Endothelial cell of umbilical vein (primary cell): ENCODE results near the gene CD300LF. TPM values are rescaled to one million over a fixed set of nuclear protein-coding genes. Genes with fewer than 3 reads are reported as not detected.

Experiments used
- BruUV-seq: library from RNA; stranded (reverse); fragments of 400-500 nt; replicated peaks from 2 replicates; lab custom pipeline; 2021; lab: Mats Ljungman, UMichigan
- CTCF ChIA-PET: fragments of 300-600, 350-600 bp; sonication (Branson Sonifier 250); formaldehyde crosslinking; loops from one replicate; lab custom pipeline; 2021; ENCODE audit warnings: antibody characterized with exemption, inconsistent platforms; lab: Charles Lee
- POLR2A ChIA-PET: fragments of 300-600, 350-600 bp; sonication (Branson Sonifier 250); formaldehyde crosslinking; loops from one replicate; lab custom pipeline; 2021; ENCODE audit warnings: antibody characterized with exemption, inconsistent platforms; lab: Charles Lee
- DNase-seq: peaks from one replicate; pipeline ENCODE4 v3.0.0-alpha.2; 2011; ENCODE audit warnings: low read depth, low spot score
- FAIRE-seq: peaks from 2 replicates; lab custom pipeline; 2011; peaks lifted over from hg19 to GRCh38; lab: Jason Lieb, UNC
- H2AFZ ChIP-seq: 2 replicates; pipeline ENCODE4 v1.6.0; 2012; ENCODE audit warnings: low read depth, low read length, control low read depth, inconsistent platforms
- H3K27ac ChIP-seq: 2 replicates; pipeline ENCODE4 v1.5.1; 2011; ENCODE audit warnings: low read depth, mild to moderate bottlenecking, control low read depth, low read length, moderate library complexity; ENCODE audit not compliant: insufficient read depth
- H3K27me3 ChIP-seq, 2 experiments: 2 replicates each; pipeline versions ENCODE4 v1.6.0 to v1.6.1; 2011; ENCODE audit warnings: low read length in 2 of 2, mixed read lengths in 1 of 2; ENCODE audit not compliant: control insufficient read depth in 2 of 2, insufficient read depth in 2 of 2
- H3K36me3 ChIP-seq, 2 experiments: 2 replicates in 1 of 2; 3 replicates in 1 of 2; pipeline ENCODE4 v1.5.1; 2011; ENCODE audit warnings: low read length in 2 of 2, mild to moderate bottlenecking in 1 of 2, moderate library complexity in 1 of 2; ENCODE audit not compliant: control insufficient read depth in 2 of 2, insufficient read depth in 2 of 2; ENCODE audit errors: extremely low read depth in 1 of 2
- H3K4me1 ChIP-seq: 3 replicates; pipeline ENCODE4 v1.5.1; 2011; ENCODE audit warnings: mild to moderate bottlenecking, low read length; ENCODE audit not compliant: control insufficient read depth, insufficient read depth; ENCODE audit errors: extremely low read depth
- H3K4me2 ChIP-seq: 2 replicates; pipeline ENCODE4 v1.6.1; 2011; ENCODE audit warnings: low read length, control low read depth, mixed read lengths; ENCODE audit not compliant: insufficient read depth
- H3K4me3 ChIP-seq, 3 experiments: fragments of 200-600 bp in 1 of 3; sonication (generic), shearing (Covaris generic) in 1 of 3; replicated peaks in 1 of 3; 2 replicates each; pipeline ENCODE4 v1.5.1; 2011 to 2016; ENCODE audit warnings: control low read depth in 3 of 3, low read length in 3 of 3, mild to moderate bottlenecking in 2 of 3, inconsistent platforms in 1 of 3, low read depth in 1 of 3, moderate library complexity in 1 of 3; ENCODE audit not compliant: insufficient read depth in 1 of 3
- H3K79me2 ChIP-seq: 2 replicates; pipeline ENCODE4 v1.6.0; 2012; ENCODE audit warnings: low read length, inconsistent platforms; ENCODE audit not compliant: control insufficient read depth, insufficient read depth
- H3K9ac ChIP-seq: replicated peaks from 2 replicates; pipeline ENCODE3; 2011; ENCODE audit warnings: low read length, control low read depth; ENCODE audit not compliant: insufficient read depth; ENCODE audit errors: extremely low read depth
- H3K9me1 ChIP-seq: replicated peaks from 3 replicates; pipeline ENCODE4 v1.6.0; 2011; ENCODE audit warnings: mild to moderate bottlenecking, low read length; ENCODE audit not compliant: control insufficient read depth, insufficient read depth; ENCODE audit errors: extremely low read depth
- H3K9me3 ChIP-seq: replicated peaks from 2 replicates; pipeline ENCODE4 v1.5.1; 2012; ENCODE audit warnings: low read length, inconsistent platforms; ENCODE audit not compliant: control insufficient read depth, insufficient read depth
- H4K20me1 ChIP-seq: replicated peaks from 2 replicates; pipeline ENCODE3; 2011; ENCODE audit warnings: mild to moderate bottlenecking, low read length; ENCODE audit not compliant: control insufficient read depth, insufficient read depth; ENCODE audit errors: extremely low read depth
- CTCF ChIP-seq, 2 donors: IDR thresholded peaks; 1 replicate in 1 of 2; 2 replicates in 1 of 2; pipeline ENCODE4 v1.5.1; 2011; ENCODE audit warnings: low read length in 2 of 2, mild to moderate bottlenecking in 2 of 2, moderate library complexity in 2 of 2, control low read depth in 1 of 2, inconsistent platforms in 1 of 2, low read depth in 1 of 2; ENCODE audit not compliant: insufficient read depth in 1 of 2; ENCODE audit errors: extremely low read depth in 1 of 2
- EZH2 ChIP-seq: IDR thresholded peaks from 2 replicates; pipeline ENCODE4 v1.6.1; 2012; ENCODE audit warnings: borderline replicate concordance, low read depth, mild to moderate bottlenecking, moderate library complexity, low read length, inconsistent platforms; ENCODE audit not compliant: severe bottlenecking
- FOS ChIP-seq: IDR thresholded peaks from 2 replicates; pipeline ENCODE4 v1.6.1; 2011; ENCODE audit warnings: mild to moderate bottlenecking, low read length, moderate library complexity, borderline replicate concordance; ENCODE audit not compliant: insufficient read depth
- GATA2 ChIP-seq: IDR thresholded peaks from 2 replicates; pipeline ENCODE4 v1.7.0; 2011; ENCODE audit warnings: low read depth, mild to moderate bottlenecking, moderate library complexity, mixed read lengths, low read length; ENCODE audit not compliant: insufficient read length, insufficient read depth
- JUN ChIP-seq: IDR thresholded peaks from 2 replicates; pipeline ENCODE4 v1.6.1; 2011; ENCODE audit warnings: borderline replicate concordance, low read depth; ENCODE audit not compliant: insufficient read length, insufficient read depth
- MYC ChIP-seq: IDR thresholded peaks from one replicate; pipeline ENCODE4 v1.6.1; 2011; ENCODE audit warnings: mild to moderate bottlenecking, low read depth, low read length
- POLR2A ChIP-seq: IDR thresholded peaks from 2 replicates; pipeline ENCODE4 v1.6.1; 2012; ENCODE audit warnings: low read depth, mild to moderate bottlenecking, control low read depth, low read length
- POLR2AphosphoS5 ChIP-seq: IDR thresholded peaks from 2 replicates; pipeline ENCODE4 v1.6.1; 2012; ENCODE audit warnings: low read depth, mild to moderate bottlenecking, control low read depth, low read length, moderate library complexity; ENCODE audit not compliant: insufficient read depth
- dilution Hi-C: fragments of 300-500 bp; cut with MboI; formaldehyde crosslinking; loops from one replicate; pipeline ENCODE4 v1.15.0; 2019; ENCODE audit warnings: low sequenced_read_pairs; ENCODE audit not compliant: extremely low pct_ligation_motif_present
- intact Hi-C: fragments of 100-400 bp; cut with micrococcal nuclease; formaldehyde crosslinking; loops from one replicate; pipeline ENCODE4 v1.10.0; 2022
- polyA plus RNA-seq, 4 experiments: library from polyadenylated mRNA; depleted of rRNA in 3 of 4; stranded (reverse) in 3 of 4; unstranded in 1 of 4; fragments of >200 nt; gene quantifications; 2 replicates each; pipeline versions ENCODE4 v1.2.1 to v1.2.3, GENCODE V29; 2011 to 2012; ENCODE audit warnings: missing spikeins in 1 of 4
- total RNA-seq: library from RNA; stranded (reverse); gene quantifications from 2 replicates; pipeline ENCODE4 v1.2.3, GENCODE V29; 2021
- TF ChIP-seq, protein P1 (sequence below): IDR thresholded peaks from 2 replicates; pipeline ENCODE4 v1.6.1; 2011; ENCODE audit not compliant: insufficient read depth, insufficient read length

CD300LF gene
- total and polyA plus RNA-seq, 2 donors (not counting 3 experiments of a cell fraction or from before 2014, with no cell fraction given) = not detected

DNA sequence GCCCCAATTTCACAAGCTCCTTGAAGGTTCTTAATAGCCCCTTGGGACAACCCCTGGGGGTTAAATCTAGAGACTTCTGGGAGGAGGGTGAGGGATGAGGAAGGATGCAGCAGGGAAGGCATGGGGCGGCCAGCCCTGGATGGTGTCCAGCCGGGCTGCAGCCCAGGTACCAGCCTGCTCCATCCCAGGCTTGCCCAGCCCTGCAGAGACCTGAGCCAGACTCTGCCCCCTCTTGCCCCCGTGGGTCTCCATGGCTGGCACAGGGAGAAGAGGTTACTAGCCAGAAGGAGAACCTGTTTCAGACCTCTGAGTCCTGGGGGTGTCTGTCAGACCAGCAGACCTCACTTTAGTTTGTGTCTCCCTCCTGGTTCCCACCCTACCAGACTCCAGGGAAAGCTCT is 44.2 kb upstream of the CD300LF start:
- Histone ChIP-seq H3K4me2 (no peak overlapping the region), H3K4me1 (peaks cover 7% of the 10 kb centered on the region), H4K20me1 (no peaks in the 10 kb centered on the region), H2AFZ (no peak overlapping the region), H3K9me1 (no peaks in the 10 kb centered on the region), H3K27ac (no peak overlapping the region), H3K79me2 (no peaks in the 10 kb centered on the region), H3K36me3 (no peaks in the 10 kb centered on the region), H3K9ac (no peak overlapping the region), H3K27me3 (no peaks in the 10 kb centered on the region), H3K9me3 (no peaks in the 10 kb centered on the region), H3K4me3 (no peak overlapping the region)
- POLR2A ChIA-PET = interaction anchor here (0.5 to 0.9 kb wide), 2 partner anchors 18 to 19 kb away, joined by 4 to 5 read pairs; partner anchors contain the start of gene NAT9
- BruUV-seq = no TSS peak
- no peak for TF ChIP-seq GATA2
- no peak for TF ChIP-seq JUN
- TF ChIP-seq CTCF (IDR thresholded peaks at IDR 0.05; ENCODE audit: extremely low read depth in 1 of 2, insufficient read depth in 1 of 2, low read depth in 1 of 2, low read length in 2 of 2) = no peak
- no peak for TF ChIP-seq POLR2A
- TF ChIP-seq, protein P1, sequence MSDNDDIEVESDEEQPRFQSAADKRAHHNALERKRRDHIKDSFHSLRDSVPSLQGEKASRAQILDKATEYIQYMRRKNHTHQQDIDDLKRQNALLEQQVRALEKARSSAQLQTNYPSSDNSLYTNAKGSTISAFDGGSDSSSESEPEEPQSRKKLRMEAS = no peak
- no peak for TF ChIP-seq FOS
- no peak for TF ChIP-seq EZH2
- TF ChIP-seq POLR2AphosphoS5 = no peak
- no peak for TF ChIP-seq MYC
- no peak for FAIRE-seq
- intact Hi-C loops (loop anchor here (1.0 kb wide), 1 partner anchor 8 kb away; no protein-coding TSS in a partner anchor), dilution Hi-C loops (no loop called here)
- CTCF ChIA-PET = interaction anchor here (0.9 to 3.5 kb wide), 3 partner anchors 12 to 20 kb away, joined by 3 to 14 read pairs (median 8); partner anchors contain the start of gene RAB37
- DNase-seq = no peak
